ENCODE results near the gene LRP4. TPM values are rescaled to one million over a fixed set of nuclear protein-coding genes. Genes with fewer than 3 reads are reported as not detected.
A peak's percentile ranks its signal among the peaks of the same experiment; 100 is the strongest.

The LRP4 gene
- total RNA-seq, 1 donor, result 2.2 TPM

GRCh38 chr11:46917109-46917761, 1.1 kb downstream of the LRP4 start:
- Histone ChIP-seq H2AFZ (ENCODE audit: low read length) (peak overlapping the region; percentile 70), H3K4me2 (ENCODE audit: insufficient read depth, low read length) (peak overlapping the region; percentile 75), H3K79me2 (ENCODE audit: insufficient read depth, low read length) (no peaks in the 10 kb centered on the region), H3K27me3 (ENCODE audit: insufficient read depth, low read length) (no peaks in the 10 kb centered on the region), H4K20me1 (ENCODE audit: insufficient read depth, low read length) (no peaks in the 10 kb centered on the region), H3K27ac (ENCODE audit: low read depth, low read length) (no peak overlapping the region), H3K36me3 (ENCODE audit: insufficient read depth, low read length) (no peaks in the 10 kb centered on the region), H3K4me3 (ENCODE audit: insufficient read depth, low read length) (peak overlapping the region; percentile 67), H3K4me1 (ENCODE audit: insufficient read depth, low read length) (peaks cover 42% of the 10 kb centered on the region), H3K9me3 (ENCODE audit: low read depth, low read length) (no peaks in the 10 kb centered on the region)
- no peak for DNase-seq (ENCODE audit: insufficient read length, low spot score, missing footprints)
- TF ChIP-seq, protein P1, sequence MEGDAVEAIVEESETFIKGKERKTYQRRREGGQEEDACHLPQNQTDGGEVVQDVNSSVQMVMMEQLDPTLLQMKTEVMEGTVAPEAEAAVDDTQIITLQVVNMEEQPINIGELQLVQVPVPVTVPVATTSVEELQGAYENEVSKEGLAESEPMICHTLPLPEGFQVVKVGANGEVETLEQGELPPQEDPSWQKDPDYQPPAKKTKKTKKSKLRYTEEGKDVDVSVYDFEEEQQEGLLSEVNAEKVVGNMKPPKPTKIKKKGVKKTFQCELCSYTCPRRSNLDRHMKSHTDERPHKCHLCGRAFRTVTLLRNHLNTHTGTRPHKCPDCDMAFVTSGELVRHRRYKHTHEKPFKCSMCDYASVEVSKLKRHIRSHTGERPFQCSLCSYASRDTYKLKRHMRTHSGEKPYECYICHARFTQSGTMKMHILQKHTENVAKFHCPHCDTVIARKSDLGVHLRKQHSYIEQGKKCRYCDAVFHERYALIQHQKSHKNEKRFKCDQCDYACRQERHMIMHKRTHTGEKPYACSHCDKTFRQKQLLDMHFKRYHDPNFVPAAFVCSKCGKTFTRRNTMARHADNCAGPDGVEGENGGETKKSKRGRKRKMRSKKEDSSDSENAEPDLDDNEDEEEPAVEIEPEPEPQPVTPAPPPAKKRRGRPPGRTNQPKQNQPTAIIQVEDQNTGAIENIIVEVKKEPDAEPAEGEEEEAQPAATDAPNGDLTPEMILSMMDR (IDR thresholded peaks at IDR 0.05; ENCODE audit: extremely low read depth, low read depth, low read length), result no peak

DNA sequence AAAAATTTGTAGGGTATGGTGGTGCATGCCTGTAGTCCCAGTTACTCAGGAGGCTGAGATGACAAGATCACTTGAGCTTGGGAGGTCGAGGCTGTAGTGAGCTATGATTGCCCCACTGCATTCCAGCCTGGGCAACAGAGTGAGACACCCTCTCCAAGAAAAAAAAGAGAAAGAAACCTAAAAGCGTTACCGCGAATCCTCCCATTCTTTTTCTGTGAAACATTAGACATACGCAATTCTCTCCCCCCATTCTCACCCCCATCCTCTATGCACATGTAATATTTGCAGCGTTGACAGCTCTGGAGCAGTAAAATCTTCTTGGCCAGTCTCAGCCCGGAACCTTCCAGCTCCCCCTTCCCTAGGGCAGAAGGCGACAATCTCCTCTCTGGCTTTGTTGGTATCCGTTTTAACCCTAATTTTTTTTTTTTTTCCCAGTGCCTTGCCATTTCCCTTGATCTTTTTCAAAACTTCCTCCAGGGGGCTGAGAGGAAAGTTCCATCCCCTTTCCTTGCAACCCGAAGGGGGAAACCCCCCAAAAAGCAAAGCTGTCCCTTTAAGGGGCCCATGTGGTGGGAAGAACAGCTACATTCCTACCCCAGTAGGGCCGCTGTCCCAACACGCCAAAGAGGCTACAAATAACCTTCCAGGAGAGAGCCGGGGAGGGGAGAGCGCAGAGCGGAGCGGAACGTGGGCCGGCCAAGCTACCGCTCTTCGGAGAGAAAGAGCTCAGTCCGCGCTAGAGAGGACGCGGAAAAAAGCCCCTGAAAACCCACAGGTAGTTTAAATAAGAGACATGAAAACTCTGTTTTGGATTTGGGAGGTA, 1.9 kb downstream of the LRP4 start:
- peaks cover 42% of the 10 kb centered on the region for H3K4me1 ChIP-seq (ENCODE audit: insufficient read depth, low read length)
- H3K36me3 ChIP-seq (ENCODE audit: insufficient read depth, low read length), result no peaks in the 10 kb centered on the region
- H3K27ac ChIP-seq (ENCODE audit: low read depth, low read length), result no peak overlapping the region
- no peaks in the 10 kb centered on the region for H3K27me3 ChIP-seq (ENCODE audit: insufficient read depth, low read length)
- no peaks in the 10 kb centered on the region for H4K20me1 ChIP-seq (ENCODE audit: insufficient read depth, low read length)
- H3K4me3 ChIP-seq (ENCODE audit: insufficient read depth, low read length), result peak overlapping the region; percentile 67
- TF ChIP-seq, protein P1 (IDR thresholded peaks at IDR 0.05; ENCODE audit: extremely low read depth, low read depth, low read length), result peak; percentile 26
- peak; percentile 97 for DNase-seq (ENCODE audit: insufficient read length, low spot score, missing footprints)
- H3K79me2 ChIP-seq (ENCODE audit: insufficient read depth, low read length), result no peaks in the 10 kb centered on the region
- H2AFZ ChIP-seq (ENCODE audit: low read length), result peak overlapping the region; percentile 70
- no peaks in the 10 kb centered on the region for H3K9me3 ChIP-seq (ENCODE audit: low read depth, low read length)
- H3K4me2 ChIP-seq (ENCODE audit: insufficient read depth, low read length), result peak overlapping the region; percentile 75

GRCh38 chr11:46914910-46915309, 3.4 kb downstream of the LRP4 start:
- H2AFZ ChIP-seq (ENCODE audit: low read length), result no peak overlapping the region
- H3K9me3 ChIP-seq (ENCODE audit: low read depth, low read length), result no peaks in the 10 kb centered on the region
- H3K4me2 ChIP-seq (ENCODE audit: insufficient read depth, low read length), result peak overlapping the region; percentile 36
- H4K20me1 ChIP-seq (ENCODE audit: insufficient read depth, low read length), result no peaks in the 10 kb centered on the region
- H3K4me1 ChIP-seq (ENCODE audit: insufficient read depth, low read length), result peaks cover 27% of the 10 kb centered on the region
- no peak overlapping the region for H3K27ac ChIP-seq (ENCODE audit: low read depth, low read length)
- no peak for DNase-seq (ENCODE audit: insufficient read length, low spot score, missing footprints)
- H3K27me3 ChIP-seq (ENCODE audit: insufficient read depth, low read length), result peaks cover under 1% of the 10 kb centered on the region
- H3K79me2 ChIP-seq (ENCODE audit: insufficient read depth, low read length), result no peaks in the 10 kb centered on the region
- no peak overlapping the region for H3K4me3 ChIP-seq (ENCODE audit: insufficient read depth, low read length)
- H3K36me3 ChIP-seq (ENCODE audit: insufficient read depth, low read length), result no peaks in the 10 kb centered on the region
- TF ChIP-seq, protein P1 (IDR thresholded peaks at IDR 0.05; ENCODE audit: extremely low read depth, low read depth, low read length), result no peak

DNA sequence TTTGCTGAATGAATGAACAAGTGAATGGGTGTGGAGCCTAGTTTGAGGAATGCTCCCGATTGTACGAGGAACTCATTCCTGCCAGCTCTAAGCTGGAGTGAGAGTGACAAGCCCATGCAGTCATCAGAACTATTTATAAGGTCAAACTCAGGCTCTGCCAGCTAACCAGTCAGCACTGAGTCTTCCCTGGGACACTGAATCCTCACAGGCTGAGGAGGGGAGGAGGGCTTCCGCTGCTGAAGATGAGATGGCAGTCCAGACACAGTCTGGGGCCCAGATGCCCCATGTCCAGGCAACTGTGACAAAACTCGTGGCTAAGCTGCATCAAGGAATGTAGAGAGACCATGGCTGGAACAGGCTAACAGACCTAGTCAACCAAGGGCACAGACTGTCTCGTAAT, 4.0 kb downstream of the LRP4 start:
- peak overlapping the region; percentile 36 for H3K4me2 ChIP-seq (ENCODE audit: insufficient read depth, low read length)

More for the DNA sequence above, 4.0 kb downstream of the LRP4 start:
- Histone ChIP-seq H2AFZ (ENCODE audit: low read length) (peak overlapping the region; percentile 76), H3K79me2 (ENCODE audit: insufficient read depth, low read length) (no peaks in the 10 kb centered on the region), H3K4me3 (ENCODE audit: insufficient read depth, low read length) (no peak overlapping the region), H3K4me1 (ENCODE audit: insufficient read depth, low read length) (peaks cover 24% of the 10 kb centered on the region), H3K27me3 (ENCODE audit: insufficient read depth, low read length) (peaks cover 4% of the 10 kb centered on the region), H4K20me1 (ENCODE audit: insufficient read depth, low read length) (no peaks in the 10 kb centered on the region), H3K9me3 (ENCODE audit: low read depth, low read length) (no peaks in the 10 kb centered on the region), H3K27ac (ENCODE audit: low read depth, low read length) (no peak overlapping the region), H3K36me3 (ENCODE audit: insufficient read depth, low read length) (no peaks in the 10 kb centered on the region)
- peak; percentile 97 for DNase-seq (ENCODE audit: insufficient read length, low spot score, missing footprints)
- TF ChIP-seq, protein P1 (IDR thresholded peaks at IDR 0.05; ENCODE audit: extremely low read depth, low read depth, low read length), result no peak
